ENCODE measurements around the gene GPR183.

GPR183 gene

DNA sequence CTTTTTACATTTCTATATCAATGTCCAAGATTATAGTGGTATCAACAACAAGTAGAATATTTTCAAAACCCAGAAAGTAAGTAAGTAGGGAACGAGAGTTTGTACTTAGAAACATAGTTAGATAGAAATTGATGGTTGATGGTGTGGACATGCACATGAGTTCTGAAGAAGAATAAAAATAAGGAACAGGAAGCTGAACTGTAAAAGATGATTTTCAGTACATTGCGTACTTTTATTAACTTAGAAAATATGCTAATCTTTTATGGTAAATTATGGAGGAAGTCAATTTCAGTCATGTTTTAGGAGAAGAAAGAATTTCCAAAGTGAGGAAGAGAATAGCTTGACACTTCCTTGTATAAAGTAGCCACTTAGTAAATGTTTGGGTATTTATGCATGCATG lies 36.7 kb downstream of the GPR183 start:
- Histone ChIP-seq H2BK12ac (ENCODE audit: low read length) (no peak overlapping the region), H3K14ac (ENCODE audit: low read length) (no peak overlapping the region), H3K4ac (ENCODE audit: low read depth, low read length) (no peak overlapping the region), H4K91ac (ENCODE audit: low read depth, low read length) (no peak overlapping the region), H2BK5ac (ENCODE audit: low read depth, low read length, poor library complexity) (no peak overlapping the region), H3K79me1 (ENCODE audit: low read length) (no peaks in the 10 kb centered on the region), H3K4me2 (ENCODE audit: low read length) (no peak overlapping the region), H3K79me2 (ENCODE audit: control insufficient read depth, insufficient read depth, low read length, poor library complexity) (no peaks in the 10 kb centered on the region), H3K18ac (ENCODE audit: low read length) (no peak overlapping the region), H2AK5ac (ENCODE audit: low read length) (no peak overlapping the region), H3K9me3 (ENCODE audit: insufficient read depth, low read depth, low read length) (peaks cover 1% of the 10 kb centered on the region), H3K23ac (ENCODE audit: low read length) (no peak overlapping the region), H2AFZ (ENCODE audit: insufficient read depth, low read length, poor library complexity) (no peak overlapping the region), H3K4me1 (ENCODE audit: control insufficient read depth in 1 of 2, insufficient read depth in 2 of 2, low read length in 2 of 2) (no peaks in the 10 kb centered on the region), H3K27me3 (ENCODE audit: insufficient read depth, low read length) (no peaks in the 10 kb centered on the region), H3K9ac (ENCODE audit: low read length) (no peak overlapping the region), H4K8ac (ENCODE audit: low read depth, low read length) (no peak overlapping the region), H3K4me3 (ENCODE audit: low read depth, low read length) (no peak overlapping the region), H3K36me3 (ENCODE audit: control insufficient read depth in 1 of 2, insufficient read depth in 2 of 2, low read length in 2 of 2) (peaks cover 0 to 4% of the 10 kb centered on the region in 2 experiments), H3K27ac (ENCODE audit: low read depth, low read length) (no peak overlapping the region), H4K12ac (ENCODE audit: low read depth, low read length) (no peak overlapping the region), H2BK120ac (ENCODE audit: insufficient read depth, low read length, poor library complexity) (no peak overlapping the region)
- WGBS (ENCODE audit: extremely low coverage, insufficient coverage, insufficient read length): 100% methylated on average over 1 of the region's 2 CpGs
- DNase-seq: no peak

DNA sequence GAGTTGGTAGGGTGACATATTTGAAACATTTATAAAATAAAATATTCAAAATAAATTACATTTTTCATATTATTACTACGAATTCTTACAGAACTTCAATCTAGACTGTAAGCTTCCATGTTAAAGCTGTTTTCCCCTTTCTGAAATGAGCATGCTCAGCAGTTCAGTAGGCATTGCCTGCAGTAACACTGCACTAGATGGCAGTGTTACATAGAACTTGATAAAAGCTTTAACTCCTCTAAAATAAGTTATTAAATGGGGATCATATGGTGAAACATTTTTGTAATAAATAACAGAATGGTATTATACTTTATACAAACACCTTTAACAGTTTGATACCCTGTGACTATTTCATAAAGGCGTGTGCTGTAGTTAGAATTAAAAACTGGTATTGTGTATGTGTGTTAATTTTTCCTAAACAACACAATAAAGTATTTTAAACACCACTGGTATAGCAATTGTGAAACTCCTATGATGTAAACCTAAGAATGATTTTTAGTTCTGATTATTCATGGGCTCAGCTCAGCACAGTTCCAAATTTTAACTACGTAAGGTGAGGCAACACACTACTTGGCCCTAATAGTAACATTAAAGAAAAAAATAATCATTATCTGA lies 37.5 kb downstream of the GPR183 start:
- Histone ChIP-seq H2BK120ac (ENCODE audit: insufficient read depth, low read length, poor library complexity) (no peak overlapping the region), H3K14ac (ENCODE audit: low read length) (no peak overlapping the region), H2BK5ac (ENCODE audit: low read depth, low read length, poor library complexity) (no peak overlapping the region), H3K27ac (ENCODE audit: low read depth, low read length) (no peak overlapping the region), H3K9me3 (ENCODE audit: insufficient read depth, low read depth, low read length) (peaks cover 1% of the 10 kb centered on the region), H2AK5ac (ENCODE audit: low read length) (no peak overlapping the region), H4K91ac (ENCODE audit: low read depth, low read length) (no peak overlapping the region), H3K4me2 (ENCODE audit: low read length) (no peak overlapping the region), H3K23ac (ENCODE audit: low read length) (no peak overlapping the region), H3K79me2 (ENCODE audit: control insufficient read depth, insufficient read depth, low read length, poor library complexity) (no peaks in the 10 kb centered on the region), H3K9ac (ENCODE audit: low read length) (no peak overlapping the region), H3K36me3 (ENCODE audit: control insufficient read depth in 1 of 2, insufficient read depth in 2 of 2, low read length in 2 of 2) (peaks cover 0 to 4% of the 10 kb centered on the region in 2 experiments), H4K12ac (ENCODE audit: low read depth, low read length) (no peak overlapping the region), H2AFZ (ENCODE audit: insufficient read depth, low read length, poor library complexity) (no peak overlapping the region), H3K27me3 (ENCODE audit: insufficient read depth, low read length) (no peaks in the 10 kb centered on the region), H3K4me1 (ENCODE audit: control insufficient read depth in 1 of 2, insufficient read depth in 2 of 2, low read length in 2 of 2) (no peaks in the 10 kb centered on the region), H3K4me3 (ENCODE audit: low read depth, low read length) (no peak overlapping the region), H3K79me1 (ENCODE audit: low read length) (no peaks in the 10 kb centered on the region), H4K8ac (ENCODE audit: low read depth, low read length) (no peak overlapping the region), H3K4ac (ENCODE audit: low read depth, low read length) (no peak overlapping the region), H2BK12ac (ENCODE audit: low read length) (no peak overlapping the region), H3K18ac (ENCODE audit: low read length) (no peak overlapping the region)
- peak in 1 of 2 donors; percentile 55 for DNase-seq
- WGBS (ENCODE audit: extremely low coverage, insufficient coverage, insufficient read length): no CpG with 5 or more reads among the region's 3 CpGs

DNA sequence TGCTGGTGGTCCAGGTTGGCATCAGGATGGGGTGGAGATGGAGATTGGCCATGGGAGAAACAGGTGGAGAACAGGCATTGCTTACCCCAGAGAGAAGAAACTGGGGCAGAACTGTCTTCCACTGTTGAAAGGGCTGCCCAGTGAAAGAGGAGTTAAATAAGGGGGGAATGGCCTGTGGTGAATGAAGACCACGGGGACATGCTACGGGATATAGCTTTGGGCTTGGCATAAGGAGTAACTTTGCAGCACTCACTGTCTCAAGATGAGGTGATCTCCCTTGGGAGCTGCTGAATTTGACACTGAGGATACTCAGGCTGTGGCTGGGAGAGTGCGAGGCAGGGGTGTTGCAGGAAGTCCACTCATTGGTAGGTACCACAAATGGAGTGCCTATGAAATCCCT lies 38.4 kb downstream of the GPR183 start:
- H3K27me3 ChIP-seq (ENCODE audit: insufficient read depth, low read length): no peaks in the 10 kb centered on the region
- no peak overlapping the region for H4K12ac ChIP-seq (ENCODE audit: low read depth, low read length)
- no peak overlapping the region for H2AFZ ChIP-seq (ENCODE audit: insufficient read depth, low read length, poor library complexity)
- WGBS (ENCODE audit: extremely low coverage, insufficient coverage, insufficient read length): no CpG with 5 or more reads among the region's 3 CpGs
- H3K18ac ChIP-seq (ENCODE audit: low read length): no peak overlapping the region
- no peak overlapping the region for H3K4me3 ChIP-seq (ENCODE audit: low read depth, low read length)
- no peak overlapping the region for H3K4me2 ChIP-seq (ENCODE audit: low read length)
- no peak overlapping the region for H2BK5ac ChIP-seq (ENCODE audit: low read depth, low read length, poor library complexity)
- no peak for DNase-seq
- no peak overlapping the region for H3K14ac ChIP-seq (ENCODE audit: low read length)
- H3K23ac ChIP-seq (ENCODE audit: low read length): peak overlapping the region; percentile 22
- H4K91ac ChIP-seq (ENCODE audit: low read depth, low read length): no peak overlapping the region
- no peaks in the 10 kb centered on the region for H3K79me1 ChIP-seq (ENCODE audit: low read length)
- no peak overlapping the region for H2BK12ac ChIP-seq (ENCODE audit: low read length)
- no peak overlapping the region for H3K4ac ChIP-seq (ENCODE audit: low read depth, low read length)
- H4K8ac ChIP-seq (ENCODE audit: low read depth, low read length): no peak overlapping the region
- no peak overlapping the region for H3K27ac ChIP-seq (ENCODE audit: low read depth, low read length)
- H3K4me1 ChIP-seq (ENCODE audit: control insufficient read depth in 1 of 2, insufficient read depth in 2 of 2, low read length in 2 of 2): no peaks in the 10 kb centered on the region
- H3K9me3 ChIP-seq (ENCODE audit: insufficient read depth, low read depth, low read length): peaks cover 1% of the 10 kb centered on the region
- no peaks in the 10 kb centered on the region for H3K79me2 ChIP-seq (ENCODE audit: control insufficient read depth, insufficient read depth, low read length, poor library complexity)
- no peak overlapping the region for H2AK5ac ChIP-seq (ENCODE audit: low read length)
- no peak overlapping the region for H2BK120ac ChIP-seq (ENCODE audit: insufficient read depth, low read length, poor library complexity)
- no peak overlapping the region for H3K9ac ChIP-seq (ENCODE audit: low read length)
- peaks cover 0 to 4% of the 10 kb centered on the region in 2 experiments for H3K36me3 ChIP-seq (ENCODE audit: control insufficient read depth in 1 of 2, insufficient read depth in 2 of 2, low read length in 2 of 2)

DNA sequence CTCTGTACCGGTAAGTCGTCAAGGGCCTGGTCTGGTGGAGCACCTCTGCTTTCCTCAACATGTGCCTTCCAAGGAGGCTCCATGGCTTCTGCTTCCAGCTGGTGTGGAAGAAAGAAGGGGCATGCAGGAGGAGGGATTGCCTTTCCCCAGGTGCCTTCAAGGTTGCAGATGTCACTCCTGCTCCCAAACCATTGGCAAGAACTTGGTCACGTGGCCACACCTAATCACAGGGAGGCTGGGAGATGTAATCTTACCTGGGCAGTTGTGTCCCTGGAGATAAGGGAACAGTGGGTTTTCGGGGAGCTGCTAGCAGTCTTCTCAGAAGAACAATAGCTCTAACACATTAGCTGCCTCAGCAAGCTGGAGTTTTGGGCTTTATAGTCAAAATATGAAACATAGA lies 39.3 kb downstream of the GPR183 start:
- Histone ChIP-seq H3K27ac (ENCODE audit: low read depth, low read length) (no peak overlapping the region), H4K91ac (ENCODE audit: low read depth, low read length) (no peak overlapping the region), H3K4me3 (ENCODE audit: low read depth, low read length) (no peak overlapping the region), H3K79me1 (ENCODE audit: low read length) (no peaks in the 10 kb centered on the region), H2AFZ (ENCODE audit: insufficient read depth, low read length, poor library complexity) (no peak overlapping the region), H3K18ac (ENCODE audit: low read length) (no peak overlapping the region), H4K8ac (ENCODE audit: low read depth, low read length) (no peak overlapping the region), H3K9ac (ENCODE audit: low read length) (no peak overlapping the region), H3K4me1 (ENCODE audit: control insufficient read depth in 1 of 2, insufficient read depth in 2 of 2, low read length in 2 of 2) (no peaks in the 10 kb centered on the region), H3K14ac (ENCODE audit: low read length) (no peak overlapping the region), H2BK12ac (ENCODE audit: low read length) (no peak overlapping the region), H4K12ac (ENCODE audit: low read depth, low read length) (no peak overlapping the region), H3K9me3 (ENCODE audit: insufficient read depth, low read depth, low read length) (peaks cover 1% of the 10 kb centered on the region), H2BK5ac (ENCODE audit: low read depth, low read length, poor library complexity) (no peak overlapping the region), H3K27me3 (ENCODE audit: insufficient read depth, low read length) (no peaks in the 10 kb centered on the region), H3K23ac (ENCODE audit: low read length) (no peak overlapping the region), H3K4ac (ENCODE audit: low read depth, low read length) (no peak overlapping the region), H3K79me2 (ENCODE audit: control insufficient read depth, insufficient read depth, low read length, poor library complexity) (no peaks in the 10 kb centered on the region), H3K4me2 (ENCODE audit: low read length) (no peak overlapping the region), H3K36me3 (ENCODE audit: control insufficient read depth in 1 of 2, insufficient read depth in 2 of 2, low read length in 2 of 2) (peaks cover 0 to 4% of the 10 kb centered on the region in 2 experiments), H2BK120ac (ENCODE audit: insufficient read depth, low read length, poor library complexity) (no peak overlapping the region), H2AK5ac (ENCODE audit: low read length) (no peak overlapping the region)
- DNase-seq: no peak
- no CpG with 5 or more reads among the region's 4 CpGs for WGBS (ENCODE audit: extremely low coverage, insufficient coverage, insufficient read length)

Data from trophoblast cell (in vitro differentiated cells and primary cell).